C4-2B (cell line): ENCODE results near the gene PRKD1.

Experiments
- CTCF ChIP-seq: fragments of 450-650 bp; conservative IDR thresholded peaks from 2 replicates; pipeline ENCODE4 v1.5.1; 2017; ENCODE audit warnings: mild to moderate bottlenecking
- ZFX ChIP-seq: fragments of 450-650 bp; IDR thresholded peaks from 2 replicates; pipeline ENCODE4 v1.6.1; 2017

GRCh38 chr14:29569194-29569593 is 358.5 kb downstream of the PRKD1 start:
- TF ChIP-seq CTCF (no peak), ZFX (no peak)
